Sigmoid colon (tissue), 7 donors: ENCODE measurements around the gene PDGFD. TPM values are rescaled to one million over a fixed set of nuclear protein-coding genes. Genes with fewer than 3 reads are reported as not detected.

Experiments used
- DNase-seq: peaks from one replicate; pipeline ENCODE4 v3.0.0-alpha.2; 2019
- H3K27ac ChIP-seq, 4 donors: fragments of 200-600 bp; sonication (generic); one replicate each; pipeline ENCODE4 v1.5.1; 2016 to 2019; ENCODE audit warnings: mild to moderate bottlenecking in 1 of 4
- H3K27me3 ChIP-seq, 3 donors: fragments of 200-600 bp; sonication (generic); one replicate each; pipeline ENCODE4 v1.5.1; 2019; ENCODE audit warnings: mild to moderate bottlenecking in 1 of 3
- H3K36me3 ChIP-seq, 4 donors: fragments of 200-600 bp; sonication (generic); one replicate each; pipeline ENCODE4 v1.5.1; 2016 to 2019
- H3K4me1 ChIP-seq, 4 donors: fragments of 200-600 bp; sonication (generic); one replicate each; pipeline ENCODE4 v1.5.1; 2017 to 2019
- H3K4me3 ChIP-seq, 4 donors: fragments of 200-600 bp; sonication (generic); one replicate each; pipeline ENCODE4 v1.5.1; 2017 to 2019; ENCODE audit warnings: mild to moderate bottlenecking in 2 of 4, moderate library complexity in 1 of 4
- H3K9me3 ChIP-seq, 4 donors: fragments of 200-600 bp in 3 of 4; sonication (generic) in 3 of 4; one replicate each; pipeline versions ENCODE4 v1.5.1 to v1.6.1; 2013 to 2019
- EP300 ChIP-seq, 4 donors: sonication (generic); formaldehyde crosslinking; IDR thresholded peaks; one replicate each; pipeline ENCODE4 v1.6.1; 2017; ENCODE audit warnings: antibody characterized with exemption in 4 of 4
- POLR2A ChIP-seq, 2 donors: fragments of 450-650 bp; IDR thresholded peaks; one replicate each; pipeline ENCODE4 v1.6.1; 2016; ENCODE audit warnings: antibody characterized with exemption in 2 of 2, mild to moderate bottlenecking in 2 of 2, moderate library complexity in 2 of 2
- POLR2AphosphoS5 ChIP-seq, 4 donors: sonication (generic); formaldehyde crosslinking; IDR thresholded peaks; one replicate each; pipeline ENCODE4 v1.6.1; 2017; ENCODE audit warnings: antibody characterized with exemption in 4 of 4
- WGBS, 2 donors: extraction: QIAGEN DNeasy Blood & Tissue Kit; methylation state at CpG; one replicate each; pipeline ENCODE4 v1.1.7; 2013; 5-methylcytosine and 5-hydroxymethylcytosine counted together
- intact Hi-C: fragments of 100-400 bp; cut with DNase I; formaldehyde crosslinking; loops from one replicate; pipeline ENCODE4 v1.15.1; 2023
- polyA plus RNA-seq, 3 donors: library from polyadenylated mRNA; stranded (reverse); fragments of 200-250 nt; gene quantifications; one replicate each; pipeline ENCODE4 v1.2.3, GENCODE V29; 2013
- total RNA-seq, 4 donors: library from RNA; depleted of rRNA; stranded (reverse); fragments of >200 nt; gene quantifications; one replicate each; pipeline ENCODE4 v1.1.0, GENCODE V29; 2016
- TF ChIP-seq, protein P1 (sequence below), 4 experiments: fragments of 450-650 bp in 3 of 4; fragments of 200-600 bp in 1 of 4; IDR thresholded peaks; one replicate each; pipeline ENCODE4 v1.5.1; 2016 to 2019; ENCODE audit warnings: antibody characterized with exemption in 4 of 4, mild to moderate bottlenecking in 3 of 4, moderate library complexity in 2 of 4
- donor health status: healthy with polysubstance abuse.
- donor health status: Bipolar disorder and iron deficiency.
- donor health status: healthy.

The PDGFD gene
- total and polyA plus RNA-seq, 7 donors: 0.69 to 11.6 (median 7.9) TPM

DNA sequence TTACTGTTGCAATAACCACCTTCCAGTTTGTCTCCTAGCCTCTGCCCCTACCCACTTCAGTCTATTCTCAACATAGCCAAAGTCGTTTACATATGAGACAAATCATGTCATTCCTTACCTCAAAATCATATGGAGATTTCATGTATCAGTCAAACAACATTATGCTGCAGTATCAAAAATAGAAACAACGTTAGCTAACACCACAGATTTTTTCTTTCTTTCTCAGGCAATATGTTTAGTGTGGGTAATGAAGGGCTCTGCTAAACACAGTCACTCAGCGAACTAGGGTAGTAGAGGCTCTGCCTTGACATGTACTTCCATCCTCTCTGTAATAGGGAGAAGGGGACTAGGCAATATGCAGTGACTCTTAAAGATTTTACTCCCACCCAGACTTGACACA, 268.8 kb downstream of the PDGFD start:
- Histone ChIP-seq H3K9me3 (peaks cover 0 to 1% (median under 1%) of the 10 kb centered on the region in 4 donors), H3K27me3 (no peaks in the 10 kb centered on the region), H3K36me3 (no peaks in the 10 kb centered on the region), H3K4me1 (no peaks in the 10 kb centered on the region), H3K27ac (no peak overlapping the region), H3K4me3 (no peak overlapping the region)
- intact Hi-C loops: no loop called here
- TF ChIP-seq EP300 (IDR thresholded peaks at IDR 0.05) (no peak), POLR2AphosphoS5 (IDR thresholded peaks at IDR 0.05) (no peak), POLR2A (IDR thresholded peaks at IDR 0.05) (no peak)
- TF ChIP-seq, protein P1, sequence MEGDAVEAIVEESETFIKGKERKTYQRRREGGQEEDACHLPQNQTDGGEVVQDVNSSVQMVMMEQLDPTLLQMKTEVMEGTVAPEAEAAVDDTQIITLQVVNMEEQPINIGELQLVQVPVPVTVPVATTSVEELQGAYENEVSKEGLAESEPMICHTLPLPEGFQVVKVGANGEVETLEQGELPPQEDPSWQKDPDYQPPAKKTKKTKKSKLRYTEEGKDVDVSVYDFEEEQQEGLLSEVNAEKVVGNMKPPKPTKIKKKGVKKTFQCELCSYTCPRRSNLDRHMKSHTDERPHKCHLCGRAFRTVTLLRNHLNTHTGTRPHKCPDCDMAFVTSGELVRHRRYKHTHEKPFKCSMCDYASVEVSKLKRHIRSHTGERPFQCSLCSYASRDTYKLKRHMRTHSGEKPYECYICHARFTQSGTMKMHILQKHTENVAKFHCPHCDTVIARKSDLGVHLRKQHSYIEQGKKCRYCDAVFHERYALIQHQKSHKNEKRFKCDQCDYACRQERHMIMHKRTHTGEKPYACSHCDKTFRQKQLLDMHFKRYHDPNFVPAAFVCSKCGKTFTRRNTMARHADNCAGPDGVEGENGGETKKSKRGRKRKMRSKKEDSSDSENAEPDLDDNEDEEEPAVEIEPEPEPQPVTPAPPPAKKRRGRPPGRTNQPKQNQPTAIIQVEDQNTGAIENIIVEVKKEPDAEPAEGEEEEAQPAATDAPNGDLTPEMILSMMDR (IDR thresholded peaks at IDR 0.05): no peak
- no peak for DNase-seq
- WGBS, 2 donors: 82 to 84% methylated on average over 3 of the region's 3 CpGs

DNA sequence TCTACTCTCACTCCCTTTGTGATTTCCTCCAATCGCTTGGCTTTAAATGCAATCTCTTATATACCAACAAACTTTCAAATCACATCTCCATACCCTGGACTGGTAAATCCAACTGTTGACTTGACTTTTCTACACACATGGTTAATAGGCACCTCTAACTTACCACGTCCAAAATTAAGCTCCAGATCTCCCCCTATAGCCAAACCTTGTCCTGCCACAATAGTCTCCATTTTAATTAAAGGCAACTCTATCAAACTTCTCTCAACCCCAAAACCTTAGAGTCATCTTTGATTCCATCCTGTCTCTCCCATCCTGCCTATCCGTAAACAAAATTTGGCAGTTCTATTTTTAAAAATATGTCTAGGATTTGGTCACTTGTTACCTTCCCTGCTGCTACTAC, 269.3 kb downstream of the PDGFD start:
- intact Hi-C loops: no loop called here
- Histone ChIP-seq H3K36me3 (no peaks in the 10 kb centered on the region), H3K4me3 (no peak overlapping the region), H3K9me3 (peaks cover 0 to 5% (median 2%) of the 10 kb centered on the region in 4 donors), H3K27me3 (no peaks in the 10 kb centered on the region), H3K4me1 (no peaks in the 10 kb centered on the region), H3K27ac (no peak overlapping the region)
- TF ChIP-seq POLR2A (IDR thresholded peaks at IDR 0.05): no peak
- no peak for TF ChIP-seq POLR2AphosphoS5 (IDR thresholded peaks at IDR 0.05)
- no peak for TF ChIP-seq EP300 (IDR thresholded peaks at IDR 0.05)
- TF ChIP-seq, protein P1 (IDR thresholded peaks at IDR 0.05): no peak
- WGBS, 2 donors: 77 to 85% methylated on average over 3 of the region's 3 CpGs
- no peak for DNase-seq

DNA sequence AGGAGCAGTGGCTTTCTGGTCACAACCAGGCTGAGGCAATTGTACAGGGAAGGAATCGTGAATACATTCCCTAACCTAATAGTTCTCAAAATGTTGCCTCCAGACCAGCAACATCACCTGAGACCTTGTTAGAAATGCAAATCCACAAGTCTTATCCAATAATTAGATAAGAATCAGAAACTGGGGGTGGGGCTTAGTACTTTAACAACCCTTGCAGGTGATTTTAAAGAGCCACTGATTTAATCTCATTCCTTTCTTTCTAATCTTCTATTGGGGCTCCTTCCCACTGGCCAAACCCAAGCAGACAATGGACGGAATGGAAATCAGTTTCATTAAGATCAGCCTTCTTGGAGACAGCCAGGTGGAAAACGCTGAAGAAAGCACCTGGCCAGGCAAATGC, 269.9 kb downstream of the PDGFD start:
- Histone ChIP-seq H3K27me3 (no peaks in the 10 kb centered on the region), H3K27ac (no peak overlapping the region), H3K36me3 (no peaks in the 10 kb centered on the region), H3K9me3 (peaks cover 0 to 5% (median 2%) of the 10 kb centered on the region in 4 donors), H3K4me1 (no peaks in the 10 kb centered on the region), H3K4me3 (no peak overlapping the region)
- WGBS, 2 donors: 87 to 88% methylated on average over 3 of the region's 3 CpGs
- intact Hi-C loops: no loop called here
- TF ChIP-seq, protein P1 (IDR thresholded peaks at IDR 0.05): no peak
- no peak for TF ChIP-seq POLR2A (IDR thresholded peaks at IDR 0.05)
- no peak for TF ChIP-seq EP300 (IDR thresholded peaks at IDR 0.05)
- no peak for TF ChIP-seq POLR2AphosphoS5 (IDR thresholded peaks at IDR 0.05)
- no peak for DNase-seq

DNA sequence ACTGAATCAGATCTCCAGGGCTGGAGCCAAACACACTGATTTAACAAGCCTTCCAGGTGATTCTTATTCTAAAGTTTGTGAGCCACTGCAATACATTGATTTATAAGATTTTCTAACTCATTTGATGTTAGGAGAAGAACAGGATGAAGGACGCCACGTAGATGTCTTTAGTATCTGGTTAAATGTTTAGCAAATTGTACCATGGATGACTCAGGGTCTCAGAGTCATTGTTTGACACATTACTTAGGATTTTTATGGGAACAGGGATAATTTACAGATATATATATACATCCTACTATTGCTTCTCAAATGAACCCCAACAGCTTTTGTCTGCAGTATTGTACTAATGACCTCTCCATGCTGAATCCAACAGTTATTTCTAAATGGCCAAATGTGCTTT, 270.6 kb downstream of the PDGFD start:
- H3K4me3 ChIP-seq: no peak overlapping the region
- peaks cover 0 to 5% (median 2%) of the 10 kb centered on the region in 4 donors for H3K9me3 ChIP-seq
- 91 to 94% methylated on average over 2 of the region's 2 CpGs for WGBS, 2 donors
- no peaks in the 10 kb centered on the region for H3K4me1 ChIP-seq
- no peaks in the 10 kb centered on the region for H3K27me3 ChIP-seq
- H3K27ac ChIP-seq: no peak overlapping the region
- H3K36me3 ChIP-seq: no peaks in the 10 kb centered on the region
- no peak for DNase-seq
- intact Hi-C loops: no loop called here
- no peak for TF ChIP-seq POLR2AphosphoS5 (IDR thresholded peaks at IDR 0.05)
- no peak for TF ChIP-seq POLR2A (IDR thresholded peaks at IDR 0.05)
- no peak for TF ChIP-seq EP300 (IDR thresholded peaks at IDR 0.05)
- TF ChIP-seq, protein P1 (IDR thresholded peaks at IDR 0.05): no peak

DNA sequence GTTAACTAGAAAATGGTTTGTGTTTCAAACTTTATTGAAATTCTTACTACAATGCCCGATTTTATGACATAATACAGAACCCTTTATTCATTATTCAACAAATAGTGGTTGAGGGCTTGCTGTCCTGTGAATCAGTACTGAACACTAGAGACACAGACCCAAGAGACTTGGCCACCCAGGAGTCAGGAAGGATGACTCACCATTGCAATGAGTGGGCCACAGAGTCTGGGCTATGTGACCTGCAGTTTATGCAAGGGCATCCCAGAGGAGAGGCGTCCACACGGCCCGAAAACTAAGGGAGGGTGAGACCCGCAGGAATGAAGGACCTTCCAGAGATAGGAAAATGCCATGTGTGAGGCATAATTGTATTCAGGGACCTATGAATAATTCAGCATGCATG, 271.3 kb downstream of the PDGFD start:
- H3K4me1 ChIP-seq: no peaks in the 10 kb centered on the region
- no peaks in the 10 kb centered on the region for H3K36me3 ChIP-seq
- peaks cover 0 to 5% (median 2%) of the 10 kb centered on the region in 4 donors for H3K9me3 ChIP-seq
- WGBS, 2 donors: 81 to 84% methylated on average over 5 of the region's 5 CpGs
- H3K27me3 ChIP-seq: no peaks in the 10 kb centered on the region
- no peak for DNase-seq
- no peak for TF ChIP-seq EP300 (IDR thresholded peaks at IDR 0.05)
- TF ChIP-seq POLR2A (IDR thresholded peaks at IDR 0.05): no peak
- intact Hi-C loops: no loop called here
- H3K27ac ChIP-seq: no peak overlapping the region
- no peak overlapping the region for H3K4me3 ChIP-seq
